Suprapubic skin (tissue), 3 donors: ENCODE measurements around the gene SIPA1L3.

Experiments used
- CTCF ChIP-seq, 2 donors: fragments of 200-600 bp in 1 of 2; fragments of 450-650 bp in 1 of 2; sonication (generic) in 1 of 2; IDR thresholded peaks; one replicate each; pipeline ENCODE4 v1.5.1; 2016 to 2019; ENCODE audit warnings: antibody characterized with exemption in 2 of 2, mild to moderate bottlenecking in 1 of 2, moderate library complexity in 1 of 2
- EP300 ChIP-seq: sonication (generic); formaldehyde crosslinking; IDR thresholded peaks from one replicate; pipeline ENCODE4 v1.6.1; 2017; ENCODE audit warnings: antibody characterized with exemption

GRCh38 chr19:38082256-38083118, 175.5 kb downstream of the SIPA1L3 start:
- no peak for TF ChIP-seq EP300
- no peak for TF ChIP-seq CTCF (IDR thresholded peaks at IDR 0.05)
